B cell (primary cell): ENCODE measurements around the gene ZCCHC7. TPM values are rescaled to one million over a fixed set of nuclear protein-coding genes. Genes with fewer than 3 reads are reported as not detected.

Source experiments
- ATAC-seq: fragments of 200-7000 bp; cut with Tn5 transposase; one replicate; pipeline ENCODE4 v1.10.0; 2021; ENCODE audit warnings: low read depth, mild to moderate bottlenecking, moderate number of reproducible peaks, moderate library complexity
- CTCF ChIA-PET: fragments of 350-600 bp; sonication (Branson Sonifier 250); formaldehyde crosslinking; loops from one replicate; lab custom pipeline; 2021; ENCODE audit warnings: antibody characterized with exemption, inconsistent platforms; lab: Charles Lee
- POLR2A ChIA-PET: fragments of 350-600 bp; sonication (Branson Sonifier 250); formaldehyde crosslinking; loops from one replicate; lab custom pipeline; 2021; ENCODE audit warnings: antibody characterized with exemption; lab: Charles Lee
- DNase-seq: peaks from one replicate; pipeline ENCODE4 v3.0.0; 2013
- H2AFZ ChIP-seq: 2 replicates; pipeline ENCODE4 v1.6.1; 2012; ENCODE audit warnings: mild to moderate bottlenecking, low read depth, low read length; ENCODE audit not compliant: insufficient read depth, poor library complexity, severe bottlenecking
- H3K27ac ChIP-seq, 2 donors: 1 replicate in 1 of 2; 2 replicates in 1 of 2; pipeline ENCODE4 v1.5.1; 2012 to 2013; ENCODE audit warnings: low read length in 2 of 2, mild to moderate bottlenecking in 2 of 2, moderate library complexity in 1 of 2
- H3K27me3 ChIP-seq, 4 experiments: fragments of 200-600 bp in 1 of 4; sonication (generic) in 1 of 4; replicated peaks in 1 of 4; 1 replicate in 2 of 4; 2 replicates in 2 of 4; pipeline versions ENCODE4 v1.6.1 to v1.7.0; 2013 to 2016; ENCODE audit warnings: low read length in 3 of 4, mild to moderate bottlenecking in 2 of 4, mixed read lengths in 1 of 4, moderate library complexity in 1 of 4; ENCODE audit not compliant: insufficient read depth in 4 of 4, control insufficient read depth in 3 of 4; ENCODE audit errors: control extremely low read depth in 1 of 4
- H3K36me3 ChIP-seq, 2 experiments: replicated peaks in 1 of 2; 1 replicate in 1 of 2; 2 replicates in 1 of 2; pipeline versions ENCODE4 v1.6.1 to v1.7.1; 2013; ENCODE audit warnings: low read length in 1 of 2; ENCODE audit not compliant: insufficient read depth in 2 of 2, control insufficient read depth in 1 of 2; ENCODE audit errors: control extremely low read depth in 1 of 2, extremely low read depth in 1 of 2
- H3K4me1 ChIP-seq, 2 donors: fragments of 200-600 bp in 1 of 2; sonication (generic) in 1 of 2; 1 replicate in 1 of 2; 2 replicates in 1 of 2; pipeline versions ENCODE4 v1.5.1 to v1.6.1; 2013 to 2017; ENCODE audit warnings: low read length in 2 of 2; ENCODE audit not compliant: control insufficient read depth in 2 of 2, insufficient read depth in 2 of 2
- H3K4me2 ChIP-seq: replicated peaks from 2 replicates; pipeline ENCODE3; 2012; ENCODE audit warnings: mild to moderate bottlenecking, low read depth, low read length; ENCODE audit not compliant: poor library complexity, severe bottlenecking
- H3K4me3 ChIP-seq, 5 experiments: fragments of 200-600 bp in 1 of 5; sonication (generic) in 1 of 5; 1 replicate in 3 of 5; 2 replicates in 2 of 5; pipeline versions ENCODE4 v1.5.1 to v1.7.0; 2011 to 2016; ENCODE audit warnings: low read length in 4 of 5, mild to moderate bottlenecking in 4 of 5, low read depth in 2 of 5, control low read depth in 1 of 5, moderate library complexity in 1 of 5; ENCODE audit not compliant: insufficient read depth in 1 of 5; ENCODE audit errors: control extremely low read depth in 1 of 5, extremely low read depth in 1 of 5
- H3K79me2 ChIP-seq: fragments of 200-600 bp; sonication (generic); one replicate; pipeline ENCODE4 v1.6.0; 2016; ENCODE audit warnings: low read length; ENCODE audit not compliant: control insufficient read depth, insufficient read depth
- H3K9ac ChIP-seq: fragments of 200-600 bp; sonication (generic); 2 replicates; pipeline ENCODE4 v1.6.1; 2017; ENCODE audit warnings: mild to moderate bottlenecking, low read length, moderate library complexity
- H3K9me3 ChIP-seq, 3 donors: one replicate each; pipeline versions ENCODE4 v1.6.1 to v1.7.1; 2013; ENCODE audit warnings: low read length in 2 of 3; ENCODE audit not compliant: control insufficient read depth in 2 of 3, insufficient read depth in 1 of 3; ENCODE audit errors: control extremely low read depth in 1 of 3
- H4K20me1 ChIP-seq: 2 replicates; pipeline ENCODE4 v1.6.0; 2012; ENCODE audit warnings: mild to moderate bottlenecking, low read length; ENCODE audit not compliant: insufficient read depth, control insufficient read depth, poor library complexity, severe bottlenecking
- H3K27ac Mint-ChIP-seq: one replicate; pipeline ENCODE4 v1.8.0; 2021; ENCODE audit warnings: mixed read lengths
- H3K27me3 Mint-ChIP-seq: one replicate; pipeline ENCODE4 v1.8.0; 2021; ENCODE audit warnings: mixed read lengths
- H3K4me1 Mint-ChIP-seq: one replicate; pipeline ENCODE4 v1.8.0; 2021; ENCODE audit warnings: mixed read lengths
- H3K4me3 Mint-ChIP-seq: one replicate; pipeline ENCODE4 v1.8.0; 2021; ENCODE audit warnings: mixed read lengths
- H3K9me3 Mint-ChIP-seq: one replicate; pipeline ENCODE4 v1.8.0; 2022; ENCODE audit warnings: mixed read lengths; ENCODE audit not compliant: insufficient read depth
- CTCF ChIP-seq: fragments of 200-600 bp; IDR thresholded peaks from one replicate; pipeline ENCODE4 v1.8.0; 2022; ENCODE audit warnings: antibody characterized with exemption, mild to moderate bottlenecking
- EZH2 ChIP-seq: IDR thresholded peaks from 2 replicates; pipeline ENCODE4 v1.6.1; 2012; ENCODE audit warnings: borderline replicate concordance, low read depth, mild to moderate bottlenecking, moderate library complexity, low read length; ENCODE audit not compliant: insufficient read depth, poor library complexity, severe bottlenecking
- WGBS: methylation state at CpG from one replicate; pipeline ENCODE4 v1.1.5; 2013; ENCODE audit warnings: missing lambda C conversion rate; ENCODE audit not compliant: insufficient coverage; 5-methylcytosine and 5-hydroxymethylcytosine counted together
- intact Hi-C: fragments of 100-400 bp; cut with micrococcal nuclease; formaldehyde crosslinking; loops from one replicate; pipeline ENCODE4 v1.10.0; 2022
- polyA plus RNA-seq: library from polyadenylated mRNA; depleted of rRNA; stranded (reverse); fragments of >200 nt; gene quantifications from 2 replicates; pipeline ENCODE4 v1.2.3, GENCODE V29; 2012
- total RNA-seq, 2 donors: library from RNA; stranded (reverse); fragments of 120-200 nt in 1 of 2; gene quantifications; 1 replicate in 1 of 2; 2 replicates in 1 of 2; pipeline versions ENCODE4 v1.2.3 to v1.2.4, GENCODE V29; 2013 to 2022

ZCCHC7 gene
- total and polyA plus RNA-seq, 2 donors (not counting 1 experiment from before 2014, with no cell fraction given) = 56.3 to 83.5 TPM

- Mint-ChIP-seq H3K4me3 (peak overlapping the region; percentile 82), H3K4me1 (peaks cover 63% of the 10 kb centered on the region), H3K27me3 (no peaks in the 10 kb centered on the region), H3K27ac (peak overlapping the region; percentile 90), H3K9me3 (no peaks in the 10 kb centered on the region)
- Histone ChIP-seq H3K9me3 (no peaks in the 10 kb centered on the region), H3K9ac (no peak overlapping the region), H3K36me3 (no peaks in the 10 kb centered on the region), H3K4me2 (peak overlapping the region; percentile 29), H3K27me3 (no peaks in the 10 kb centered on the region), H3K4me1 (peaks cover 47 to 85% of the 10 kb centered on the region in 2 donors), H3K79me2 (peaks cover 73% of the 10 kb centered on the region), H3K4me3 (no peak overlapping the region), H2AFZ (no peak overlapping the region), H4K20me1 (no peaks in the 10 kb centered on the region), H3K27ac (peak overlapping the region; percentile 20 to 75)
- DNase-seq (peak; percentile 32), ATAC-seq (no peak)
- ChIA-PET CTCF (interaction anchor here (0.6 to 2.5 kb wide), 12 partner anchors 9 to 463 kb away, joined by 3 to 14 read pairs (median 3); no protein-coding TSS in a partner anchor), POLR2A (interaction anchor here (0.6 to 0.8 kb wide), 2 partner anchors 35 to 125 kb away, joined by 4 to 14 read pairs; no protein-coding TSS in a partner anchor)
- WGBS = no CpG with 5 or more reads among the region's 3 CpGs
- TF ChIP-seq CTCF = no peak
- TF ChIP-seq EZH2 = no peak
- intact Hi-C loops = no loop called here
Observed at GRCh38 chr9:37336150-37336549, 215.8 kb downstream of the ZCCHC7 start.

GRCh38 chr9:37337301-37337890 is 217.0 kb downstream of the ZCCHC7 start:
- Histone ChIP-seq H3K4me1 (peaks cover 57 to 86% of the 10 kb centered on the region in 2 donors), H3K36me3 (no peaks in the 10 kb centered on the region), H3K9me3 (no peaks in the 10 kb centered on the region), H3K79me2 (peaks cover 74% of the 10 kb centered on the region), H2AFZ (no peak overlapping the region), H3K27me3 (no peaks in the 10 kb centered on the region), H3K9ac (peak overlapping the region; percentile 29), H3K4me3 (peak overlapping the region in 3 of 5 experiments; percentile 10 to 42 (median 10)), H3K4me2 (peak overlapping the region; percentile 67), H3K27ac (peak overlapping the region; percentile 34 to 77), H4K20me1 (no peaks in the 10 kb centered on the region)
- POLR2A ChIA-PET = interaction anchor here (0.6 to 1.3 kb wide), 6 partner anchors 31 to 219 kb away, joined by 4 to 12 read pairs (median 4); no protein-coding TSS in a partner anchor
- H3K4me3 Mint-ChIP-seq = peak overlapping the region; percentile 82
- no peaks in the 10 kb centered on the region for H3K27me3 Mint-ChIP-seq
- peak; percentile 50 for ATAC-seq
- no peaks in the 10 kb centered on the region for H3K9me3 Mint-ChIP-seq
- no peak for TF ChIP-seq CTCF
- TF ChIP-seq EZH2 = no peak
- WGBS = 20% methylated on average over 1 of the region's 7 CpGs
- intact Hi-C loops = loop anchor here (1.0 kb wide), 1 partner anchor 72 kb away; no protein-coding TSS in a partner anchor
- DNase-seq = peak; percentile 49
- CTCF ChIA-PET = interaction anchor here (0.5 to 2.5 kb wide), 12 partner anchors 8 to 464 kb away, joined by 3 to 14 read pairs (median 4); no protein-coding TSS in a partner anchor
- peaks cover 53% of the 10 kb centered on the region for H3K4me1 Mint-ChIP-seq
- peak overlapping the region; percentile 88 for H3K27ac Mint-ChIP-seq
